Midbrain (tissue), 1 donor: ENCODE measurements around the gene PLPPR2.
"Not testable (repeated sequence)": the region's sequence is repeated elsewhere in the genome, so short reads cannot be mapped to it uniquely, and the experiment has no call there.

Experiments used
- DNase-seq: peaks from one replicate; lab custom pipeline; 2025; lab: John Stamatoyannopoulos, UW

PLPPR2 gene

GRCh38 chr19:11339254-11340098 lies 15.8 kb upstream of the PLPPR2 start, which contains the start of gene RAB3D:
TSS of gene RAB3D (minus strand) at chr19:11339657. CDS start at chr19:11337399, 2,258 bp downstream.
- peak; percentile 81 for DNase-seq

- not testable (repeated sequence) for DNase-seq
These were observed 15.1 kb upstream of the PLPPR2 start for GRCh38 chr19:11340099-11340467.

GRCh38 chr19:11342429-11342828 lies 12.8 kb upstream of the PLPPR2 start:
- no peak for DNase-seq

- no peak for DNase-seq
These were observed 10.0 kb upstream of the PLPPR2 start for GRCh38 chr19:11345122-11345803.

- peak; percentile 100 for DNase-seq
These were observed 8.9 kb upstream of the PLPPR2 start, which contains the start of the genes CCDC159 and TMEM205 for GRCh38 chr19:11346104-11346940. TSS of gene CCDC159 (plus strand) at chr19:11346519. CDS start at chr19:11346607, 88 bp downstream. TSS of gene TMEM205 (minus strand) at chr19:11346268. CDS start at chr19:11345619, 649 bp downstream.

GRCh38 chr19:11347546-11348039 lies 7.6 kb upstream of the PLPPR2 start:
- DNase-seq: no peak

GRCh38 chr19:11349171-11349570 lies 6.1 kb upstream of the PLPPR2 start:
- DNase-seq: no peak

GRCh38 chr19:11354102-11354501 lies 1.1 kb upstream of the PLPPR2 start:
- not testable (repeated sequence) for DNase-seq

GRCh38 chr19:11356074-11356397 lies 804 bp downstream of the PLPPR2 start:
- no peak for DNase-seq

GRCh38 chr19:11356676-11357550 lies 1.7 kb downstream of the PLPPR2 start:
- no peak for DNase-seq

- DNase-seq: no peak
These were observed 4.2 kb downstream of the PLPPR2 start for GRCh38 chr19:11359421-11359820.

- DNase-seq: no peak
These were observed 6.0 kb downstream of the PLPPR2 start for GRCh38 chr19:11361037-11361770.

GRCh38 chr19:11361771-11362731 lies 6.8 kb downstream of the PLPPR2 start:
- DNase-seq: no peak

- no peak for DNase-seq
These were observed 8.6 kb downstream of the PLPPR2 start for GRCh38 chr19:11363881-11364280.

- no peak for DNase-seq
These were observed 9.2 kb downstream of the PLPPR2 start for GRCh38 chr19:11364296-11364904.

- no peak for DNase-seq
These were observed 9.7 kb downstream of the PLPPR2 start for GRCh38 chr19:11364935-11365334.

- no peak for DNase-seq
These were observed 10.4 kb downstream of the PLPPR2 start for GRCh38 chr19:11365557-11366117.

- DNase-seq: no peak
These were observed 12.3 kb downstream of the PLPPR2 start for GRCh38 chr19:11367528-11367927.
